Esophagus muscularis mucosa (tissue), 4 donors: ENCODE results near the gene NELL1.

Source experiments
- CTCF ChIP-seq, 3 experiments: fragments of 200-600 bp in 2 of 3; fragments of 450-650 bp in 1 of 3; sonication (generic) in 2 of 3; IDR thresholded peaks; one replicate each; pipeline ENCODE4 v1.5.1; 2017 to 2019; ENCODE audit warnings: antibody characterized with exemption in 3 of 3, mild to moderate bottlenecking in 2 of 3, moderate library complexity in 1 of 3
- EP300 ChIP-seq: sonication (generic); formaldehyde crosslinking; IDR thresholded peaks from one replicate; pipeline ENCODE4 v1.6.1; 2017; ENCODE audit warnings: antibody characterized with exemption
- POLR2A ChIP-seq: fragments of 450-650 bp; IDR thresholded peaks from one replicate; pipeline ENCODE4 v1.6.1; 2017; ENCODE audit warnings: antibody characterized with exemption, moderate library complexity, mild to moderate bottlenecking, low read depth
- POLR2AphosphoS5 ChIP-seq, 2 donors: sonication (generic); formaldehyde crosslinking; IDR thresholded peaks; one replicate each; pipeline ENCODE4 v1.6.1; 2017; ENCODE audit warnings: antibody characterized with exemption in 2 of 2

- TF ChIP-seq CTCF (IDR thresholded peaks at IDR 0.05) (no peak), EP300 (no peak), POLR2A (no peak), POLR2AphosphoS5 (IDR thresholded peaks at IDR 0.05) (no peak)
Observed at GRCh38 chr11:21553795-21554194, 884.4 kb downstream of the NELL1 start.
